Esophagus squamous epithelium (tissue), 5 donors: Measurements from ENCODE around the gene PPP1R36. TPM values are rescaled to one million over a fixed set of nuclear protein-coding genes. Genes with fewer than 3 reads are reported as not detected.

ENCODE experiments used
- DNase-seq: peaks from one replicate; lab custom pipeline; 2025; lab: John Stamatoyannopoulos, UW
- H3K27ac ChIP-seq, 4 donors: fragments of 200-600 bp; sonication (generic); one replicate each; pipeline ENCODE4 v1.5.1; 2016 to 2019; ENCODE audit warnings: mild to moderate bottlenecking in 1 of 4
- H3K27me3 ChIP-seq, 4 donors: fragments of 200-600 bp; sonication (generic); 1 replicate in 3 of 4; 2 replicates in 1 of 4; pipeline versions ENCODE4 v1.5.1 to v1.6.0; 2017 to 2021; ENCODE audit warnings: antibody characterized with exemption in 1 of 4
- H3K36me3 ChIP-seq, 3 donors: fragments of 200-600 bp; sonication (generic); one replicate each; pipeline ENCODE4 v1.5.1; 2016 to 2019
- H3K4me1 ChIP-seq, 3 donors: fragments of 200-600 bp; sonication (generic); one replicate each; pipeline ENCODE4 v1.5.1; 2017 to 2019
- H3K4me3 ChIP-seq, 4 donors: fragments of 200-600 bp; sonication (generic); 1 replicate in 3 of 4; 2 replicates in 1 of 4; pipeline ENCODE4 v1.5.1; 2016 to 2019; ENCODE audit warnings: mild to moderate bottlenecking in 2 of 4, moderate library complexity in 1 of 4
- H3K9me3 ChIP-seq, 3 donors: fragments of 200-600 bp; sonication (generic); one replicate each; pipeline ENCODE4 v1.5.1; 2016 to 2019
- CTCF ChIP-seq, 6 experiments: fragments of 450-650 bp in 4 of 6; fragments of 200-600 bp in 2 of 6; sonication (generic) in 2 of 6; IDR thresholded peaks; one replicate each; pipeline ENCODE4 v1.5.1; 2016 to 2019; ENCODE audit warnings: antibody characterized with exemption in 6 of 6, mild to moderate bottlenecking in 4 of 6, moderate library complexity in 4 of 6
- POLR2A ChIP-seq, 4 donors: fragments of 450-650 bp; IDR thresholded peaks; one replicate each; pipeline ENCODE4 v1.6.1; 2017; ENCODE audit warnings: antibody characterized with exemption in 4 of 4, mild to moderate bottlenecking in 4 of 4, moderate library complexity in 3 of 4
- WGBS, 2 donors: methylation state at CpG; one replicate each; pipeline ENCODE4 v1.1.5; 2018; 5-methylcytosine and 5-hydroxymethylcytosine counted together
- intact Hi-C: fragments of 100-400 bp; cut with DNase I; formaldehyde crosslinking; loops from one replicate; pipeline ENCODE4 v1.15.0; 2022
- total RNA-seq, 4 donors: library from RNA; depleted of rRNA; stranded (reverse); fragments of >200 nt; gene quantifications; one replicate each; pipeline ENCODE4 v1.1.0, GENCODE V29; 2016
- donor health status: DM: yes; HTN: yes; CAD: no.

The PPP1R36 gene
- total RNA-seq, 4 donors from 2014 or later: 0.23 to 1.3 (median 1.2) TPM

GRCh38 chr14:64540208-64541202 lies 9.3 kb upstream of the PPP1R36 start, which contains the start of gene HSPA2:
Gene HSPA2, plus strand, starts transcription at chr14:64540741. Its CDS starts 109 bp downstream, at chr14:64540850.
- H3K4me3 ChIP-seq: peak within 1 kb of the TSS; percentile 38 to 77 (median 66)
- peak; percentile 92 for DNase-seq
- peak within 1 kb of the TSS; percentile 87 to 96 (median 96) for H3K27ac ChIP-seq
- H3K27me3 ChIP-seq: no peaks in the 10 kb centered on the region
- no peaks in the 10 kb centered on the region for H3K9me3 ChIP-seq
- no peaks in the 10 kb centered on the region for H3K36me3 ChIP-seq
- TF ChIP-seq CTCF (IDR thresholded peaks at IDR 0.05) (peak; percentile 69 to 97 (median 90)), POLR2A (IDR thresholded peaks at IDR 0.05) (peak in 3 of 4 donors; percentile 73 to 98 (median 93))
- peaks cover 0 to 54% (median 5%) of the 10 kb centered on the region in 3 donors for H3K4me1 ChIP-seq
- 3 to 11% methylated on average over 14 to 21 of the region's 79 CpGs for WGBS, 2 donors
- intact Hi-C loops: no loop called here

- H3K4me3 ChIP-seq: peak overlapping the region; percentile 31 to 77 (median 66)
- peak in 1 of 4 donors; percentile 7 for TF ChIP-seq POLR2A (IDR thresholded peaks at IDR 0.05)
- peak in 2 of 6 experiments; percentile 7 to 41 for TF ChIP-seq CTCF (IDR thresholded peaks at IDR 0.05)
- intact Hi-C loops: no loop called here
Observed at GRCh38 chr14:64541261-64541971, 8.3 kb upstream of the PPP1R36 start.

GRCh38 chr14:64541972-64542835 lies 7.6 kb upstream of the PPP1R36 start:
- H3K27ac ChIP-seq: peak overlapping the region; percentile 54 to 96 (median 90)

More at GRCh38 chr14:64541261-64541971, 8.3 kb upstream of the PPP1R36 start:
- H3K9me3 ChIP-seq: no peaks in the 10 kb centered on the region
- no peak for DNase-seq
- 15 to 60% methylated on average over 7 to 40 of the region's 73 CpGs for WGBS, 2 donors
- H3K27me3 ChIP-seq: no peaks in the 10 kb centered on the region
- H3K27ac ChIP-seq: peak overlapping the region; percentile 54 to 96 (median 90)
- H3K36me3 ChIP-seq: no peaks in the 10 kb centered on the region
- H3K4me1 ChIP-seq: peaks cover 0 to 54% (median 5%) of the 10 kb centered on the region in 3 donors

GRCh38 chr14:64542836-64543201 lies 6.9 kb upstream of the PPP1R36 start:
- Histone ChIP-seq H3K36me3 (no peaks in the 10 kb centered on the region), H3K9me3 (no peaks in the 10 kb centered on the region), H3K27me3 (no peaks in the 10 kb centered on the region), H3K4me3 (peak overlapping the region; percentile 31 to 77 (median 66)), H3K4me1 (peaks cover 0 to 54% (median 5%) of the 10 kb centered on the region in 3 donors), H3K27ac (peak overlapping the region in 1 of 4 donors; percentile 86)
- intact Hi-C loops: no loop called here
- WGBS, 2 donors: 11 to 31% methylated on average over 4 of the region's 4 CpGs
- TF ChIP-seq POLR2A (IDR thresholded peaks at IDR 0.05) (no peak), CTCF (IDR thresholded peaks at IDR 0.05) (no peak)
- no peak for DNase-seq

More at GRCh38 chr14:64541972-64542835, 7.6 kb upstream of the PPP1R36 start:
- no peak for DNase-seq
- no peaks in the 10 kb centered on the region for H3K27me3 ChIP-seq
- 3 to 7% methylated on average over 40 to 41 of the region's 61 CpGs for WGBS, 2 donors
- intact Hi-C loops: no loop called here
- peak overlapping the region; percentile 31 to 77 (median 66) for H3K4me3 ChIP-seq
- peaks cover 0 to 54% (median 5%) of the 10 kb centered on the region in 3 donors for H3K4me1 ChIP-seq
- H3K36me3 ChIP-seq: no peaks in the 10 kb centered on the region
- TF ChIP-seq CTCF (IDR thresholded peaks at IDR 0.05) (no peak), POLR2A (IDR thresholded peaks at IDR 0.05) (no peak)
- no peaks in the 10 kb centered on the region for H3K9me3 ChIP-seq
